Lower leg skin (tissue), 4 donors: Measurements from ENCODE around the gene GRID2. TPM values are rescaled to one million over a fixed set of nuclear protein-coding genes. Genes with fewer than 3 reads are reported as not detected.

Experiments
- DNase-seq, 2 donors: peaks; one replicate each; pipeline ENCODE4 v3.0.0-alpha.2; 2019; ENCODE audit warnings: low spot score in 2 of 2
- H3K4me3 ChIP-seq: fragments of 200-600 bp; sonication (generic); 2 replicates; pipeline ENCODE4 v1.5.1; 2017; ENCODE audit warnings: mild to moderate bottlenecking, low read depth; ENCODE audit not compliant: poor library complexity, severe bottlenecking
- POLR2A ChIP-seq, 2 donors: fragments of 450-650 bp; IDR thresholded peaks; one replicate each; pipeline ENCODE4 v1.6.1; 2016 to 2017; ENCODE audit warnings: antibody characterized with exemption in 2 of 2, mild to moderate bottlenecking in 1 of 2, moderate library complexity in 1 of 2
- WGBS, 2 donors: methylation state at CpG; one replicate each; pipeline ENCODE4 v1.1.5; 2018; 5-methylcytosine and 5-hydroxymethylcytosine counted together
- intact Hi-C: fragments of 100-400 bp; cut with DNase I; formaldehyde crosslinking; loops from one replicate; pipeline ENCODE4 v1.15.0; 2023; ENCODE audit warnings: low total_unique reads
- total RNA-seq, 4 donors: library from RNA; depleted of rRNA; stranded (reverse); fragments of >200 nt; gene quantifications; one replicate each; pipeline ENCODE4 v1.1.0, GENCODE V29; 2016
- TF ChIP-seq, protein P1 (sequence below), 3 donors: fragments of 450-650 bp; IDR thresholded peaks; one replicate each; pipeline ENCODE4 v1.5.1; 2016; ENCODE audit warnings: antibody characterized with exemption in 3 of 3, mild to moderate bottlenecking in 3 of 3, moderate library complexity in 2 of 3

The GRID2 gene
- total RNA-seq, 4 donors from 2014 or later: not detected

DNA sequence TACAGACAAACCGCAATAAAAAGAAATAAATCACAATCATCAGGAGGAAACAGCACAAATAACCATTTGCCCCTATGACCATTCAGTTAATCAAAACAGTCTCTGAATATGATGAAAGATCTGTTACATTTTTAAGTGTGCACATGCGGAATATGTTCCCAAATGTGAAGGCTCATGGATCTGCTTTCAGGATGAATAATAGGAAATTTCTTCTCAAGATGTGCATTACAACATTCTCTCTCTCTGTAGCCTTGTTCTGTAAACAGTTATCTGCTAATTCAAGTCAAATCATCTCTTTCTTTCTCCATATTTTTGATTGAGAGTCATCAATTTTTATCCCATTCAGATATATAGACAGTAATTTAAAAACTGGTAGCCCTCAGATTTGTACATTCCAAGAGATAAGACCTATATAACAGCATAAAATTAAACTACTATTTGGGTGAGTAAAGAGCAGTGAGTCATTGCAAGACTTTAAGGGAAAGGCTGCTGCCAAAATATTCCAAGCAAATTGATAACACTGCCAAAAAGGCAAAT, 1090.8 kb downstream of the GRID2 start:
- no peak for DNase-seq
- WGBS, 2 donors: 53% methylated on average over 2 of the region's 2 CpGs
- intact Hi-C loops: no loop called here
- H3K4me3 ChIP-seq: no peak overlapping the region
- TF ChIP-seq, protein P1, sequence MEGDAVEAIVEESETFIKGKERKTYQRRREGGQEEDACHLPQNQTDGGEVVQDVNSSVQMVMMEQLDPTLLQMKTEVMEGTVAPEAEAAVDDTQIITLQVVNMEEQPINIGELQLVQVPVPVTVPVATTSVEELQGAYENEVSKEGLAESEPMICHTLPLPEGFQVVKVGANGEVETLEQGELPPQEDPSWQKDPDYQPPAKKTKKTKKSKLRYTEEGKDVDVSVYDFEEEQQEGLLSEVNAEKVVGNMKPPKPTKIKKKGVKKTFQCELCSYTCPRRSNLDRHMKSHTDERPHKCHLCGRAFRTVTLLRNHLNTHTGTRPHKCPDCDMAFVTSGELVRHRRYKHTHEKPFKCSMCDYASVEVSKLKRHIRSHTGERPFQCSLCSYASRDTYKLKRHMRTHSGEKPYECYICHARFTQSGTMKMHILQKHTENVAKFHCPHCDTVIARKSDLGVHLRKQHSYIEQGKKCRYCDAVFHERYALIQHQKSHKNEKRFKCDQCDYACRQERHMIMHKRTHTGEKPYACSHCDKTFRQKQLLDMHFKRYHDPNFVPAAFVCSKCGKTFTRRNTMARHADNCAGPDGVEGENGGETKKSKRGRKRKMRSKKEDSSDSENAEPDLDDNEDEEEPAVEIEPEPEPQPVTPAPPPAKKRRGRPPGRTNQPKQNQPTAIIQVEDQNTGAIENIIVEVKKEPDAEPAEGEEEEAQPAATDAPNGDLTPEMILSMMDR (IDR thresholded peaks at IDR 0.05): no peak
- TF ChIP-seq POLR2A (IDR thresholded peaks at IDR 0.05): no peak

DNA sequence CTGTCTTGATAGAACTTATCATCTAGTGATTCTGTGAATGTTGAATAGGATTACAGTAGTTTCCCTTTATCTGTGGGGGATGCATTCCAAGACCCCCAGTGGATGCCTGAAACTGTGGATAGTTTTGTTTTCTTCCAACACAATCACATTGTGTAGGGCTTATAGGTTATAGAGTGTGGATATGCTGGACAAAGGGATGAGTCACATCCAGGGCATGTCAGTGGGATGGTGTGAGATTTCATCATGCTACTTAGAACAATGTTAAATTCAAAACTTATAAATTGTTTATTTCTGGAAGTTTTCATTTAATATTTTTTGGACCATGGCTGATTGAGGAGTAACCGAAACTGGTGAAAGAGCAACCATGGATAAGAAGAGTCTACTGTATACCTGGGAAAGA, 1092.5 kb downstream of the GRID2 start:
- no peak overlapping the region for H3K4me3 ChIP-seq
- TF ChIP-seq POLR2A (IDR thresholded peaks at IDR 0.05): no peak
- TF ChIP-seq, protein P1 (IDR thresholded peaks at IDR 0.05): no peak
- no peak for DNase-seq
- intact Hi-C loops: no loop called here
- 93 to 95% methylated on average over 1 of the region's 1 CpG for WGBS, 2 donors

- 77 to 96% methylated on average over 1 of the region's 1 CpG for WGBS, 2 donors
- no peak overlapping the region for H3K4me3 ChIP-seq
- no peak for DNase-seq
- intact Hi-C loops: no loop called here
- TF ChIP-seq, protein P1 (IDR thresholded peaks at IDR 0.05): no peak
- TF ChIP-seq POLR2A (IDR thresholded peaks at IDR 0.05): no peak
These were observed 1099.8 kb downstream of the GRID2 start for GRCh38 chr4:93403571-93403970.

- intact Hi-C loops: no loop called here
- DNase-seq: no peak
- H3K4me3 ChIP-seq: no peak overlapping the region
- 65 to 70% methylated on average over 8 of the region's 8 CpGs for WGBS, 2 donors
- TF ChIP-seq, protein P1 (IDR thresholded peaks at IDR 0.05): no peak
- no peak for TF ChIP-seq POLR2A (IDR thresholded peaks at IDR 0.05)
These were observed 1103.9 kb downstream of the GRID2 start for GRCh38 chr4:93407493-93408275.

DNA sequence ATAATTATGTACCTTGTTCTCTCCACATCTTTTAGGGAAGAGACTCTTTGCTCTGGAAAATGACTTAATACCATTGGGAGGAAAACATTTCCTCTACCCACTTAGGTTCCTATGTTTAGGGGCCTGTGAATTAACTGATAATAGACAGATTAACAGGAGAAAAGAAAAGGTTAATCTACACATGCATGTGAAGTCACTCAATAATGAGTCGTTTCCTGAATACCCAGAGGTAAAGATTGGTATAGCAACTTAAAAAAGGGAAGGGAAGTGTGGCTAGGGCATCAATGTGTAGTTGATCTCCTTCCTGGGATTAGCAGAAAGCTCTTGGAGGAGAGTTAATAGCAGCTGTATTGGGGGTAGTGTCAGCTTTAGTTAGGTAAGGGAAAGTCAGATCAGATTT, 1105.3 kb downstream of the GRID2 start:
- 3 to 19% methylated on average over 1 of the region's 1 CpG for WGBS, 2 donors

More for the DNA sequence above, 1105.3 kb downstream of the GRID2 start:
- intact Hi-C loops: no loop called here
- TF ChIP-seq, protein P1 (IDR thresholded peaks at IDR 0.05): no peak
- TF ChIP-seq POLR2A (IDR thresholded peaks at IDR 0.05): no peak
- no peak for DNase-seq
- no peak overlapping the region for H3K4me3 ChIP-seq
